Renal cortical epithelial cell (primary cell): Measurements from ENCODE around the gene BICDL1. TPM values are rescaled to one million over a fixed set of nuclear protein-coding genes. Genes with fewer than 3 reads are reported as not detected.
A peak's percentile ranks its signal among the peaks of the same experiment; 100 is the strongest.

Experiments
- DNase-seq: peaks from one replicate; pipeline ENCODE4 v3.0.0-alpha.2; 2011; ENCODE audit warnings: low read depth
- total RNA-seq: library from RNA; depleted of rRNA; stranded (reverse); fragments of >200 nt; gene quantifications from 2 replicates; pipeline ENCODE4 v1.2.3, GENCODE V29; 2014

The BICDL1 gene
- total RNA-seq, 1 donor from 2014 or later: 9.2 TPM

GRCh38 chr12:120055231-120056000 lies 66.4 kb downstream of the BICDL1 start:
- peak; percentile 34 for DNase-seq

GRCh38 chr12:120056739-120057138 lies 67.7 kb downstream of the BICDL1 start:
- DNase-seq: no peak

GRCh38 chr12:120060196-120060595 lies 71.2 kb downstream of the BICDL1 start:
- peak; percentile 23 for DNase-seq

GRCh38 chr12:120060717-120061116 lies 71.7 kb downstream of the BICDL1 start:
- no peak for DNase-seq

GRCh38 chr12:120061575-120062214 lies 72.7 kb downstream of the BICDL1 start:
- no peak for DNase-seq

GRCh38 chr12:120062976-120063579 lies 74.0 kb downstream of the BICDL1 start:
- DNase-seq: peak; percentile 13

- DNase-seq: no peak
Observed at GRCh38 chr12:120064054-120064940, 75.3 kb downstream of the BICDL1 start.

- DNase-seq: no peak
Observed at GRCh38 chr12:120065472-120065871, 76.4 kb downstream of the BICDL1 start.

GRCh38 chr12:120066341-120066740 lies 77.3 kb downstream of the BICDL1 start:
- peak; percentile 31 for DNase-seq

GRCh38 chr12:120067084-120067869 lies 78.2 kb downstream of the BICDL1 start:
- DNase-seq: no peak

- no peak for DNase-seq
Observed at GRCh38 chr12:120067901-120068300, 78.9 kb downstream of the BICDL1 start.

- DNase-seq: no peak
Observed at GRCh38 chr12:120069278-120069677, 80.2 kb downstream of the BICDL1 start.

- no peak for DNase-seq
Observed at GRCh38 chr12:120071493-120072020, 82.5 kb downstream of the BICDL1 start.

- no peak for DNase-seq
Observed at GRCh38 chr12:120072472-120073249, 83.6 kb downstream of the BICDL1 start.

- DNase-seq: no peak
Observed at GRCh38 chr12:120075034-120075616, 86.1 kb downstream of the BICDL1 start.

GRCh38 chr12:120076651-120077050 lies 87.6 kb downstream of the BICDL1 start:
- no peak for DNase-seq

- no peak for DNase-seq
Observed at GRCh38 chr12:120077260-120077659, 88.2 kb downstream of the BICDL1 start.

GRCh38 chr12:120078868-120079267 lies 89.8 kb downstream of the BICDL1 start:
- no peak for DNase-seq
